Stomach (tissue), 9 donors: Measurements from ENCODE around the gene PRDM13. TPM values are rescaled to one million over a fixed set of nuclear protein-coding genes. Genes with fewer than 3 reads are reported as not detected.

ENCODE experiments used
- DNase-seq, 2 donors: peaks; one replicate each; pipeline versions ENCODE4 v3.0.0 to v3.0.0-alpha.2; 2013 to 2019
- H3K27ac ChIP-seq, 5 donors: fragments of 200-600 bp in 4 of 5; sonication (generic) in 4 of 5; one replicate each; pipeline ENCODE4 v1.5.1; 2013 to 2019; ENCODE audit warnings: mild to moderate bottlenecking in 1 of 5, moderate library complexity in 1 of 5
- H3K27me3 ChIP-seq, 3 donors: fragments of 200-600 bp; sonication (generic); one replicate each; pipeline ENCODE4 v1.5.1; 2017 to 2019; ENCODE audit warnings: mixed run types in 1 of 3
- H3K36me3 ChIP-seq, 4 donors: fragments of 200-600 bp; sonication (generic); 1 replicate in 3 of 4; 2 replicates in 1 of 4; pipeline ENCODE4 v1.5.1; 2016 to 2019
- H3K4me1 ChIP-seq, 4 donors: fragments of 200-600 bp; sonication (generic); one replicate each; pipeline ENCODE4 v1.5.1; 2016 to 2019
- H3K4me3 ChIP-seq, 4 donors: fragments of 200-600 bp; sonication (generic) in 3 of 4; one replicate each; pipeline ENCODE4 v1.5.1; 2016 to 2019; ENCODE audit warnings: mild to moderate bottlenecking in 1 of 4
- H3K9me3 ChIP-seq, 4 donors: fragments of 200-600 bp; sonication (generic); one replicate each; pipeline ENCODE4 v1.5.1; 2016 to 2019
- CTCF ChIP-seq, 7 experiments: fragments of 450-650 bp in 4 of 7; fragments of 200-600 bp in 3 of 7; sonication (generic) in 3 of 7; IDR thresholded peaks; one replicate each; pipeline ENCODE4 v1.5.1; 2016 to 2019; ENCODE audit warnings: antibody characterized with exemption in 7 of 7, control low read depth in 2 of 7, mild to moderate bottlenecking in 1 of 7
- EP300 ChIP-seq: sonication (generic); formaldehyde crosslinking; IDR thresholded peaks from one replicate; pipeline ENCODE4 v1.6.1; 2017; ENCODE audit warnings: antibody characterized with exemption
- POLR2A ChIP-seq, 4 donors: fragments of 450-650 bp; IDR thresholded peaks; one replicate each; pipeline ENCODE4 v1.6.1; 2016; ENCODE audit warnings: antibody characterized with exemption in 4 of 4, control low read depth in 2 of 4, mild to moderate bottlenecking in 1 of 4, moderate library complexity in 1 of 4
- POLR2AphosphoS5 ChIP-seq, 3 donors: sonication (generic); formaldehyde crosslinking; IDR thresholded peaks; one replicate each; pipeline ENCODE4 v1.6.1; 2016; ENCODE audit warnings: antibody characterized with exemption in 3 of 3
- WGBS, 5 donors: extraction: QIAGEN DNeasy Blood & Tissue Kit in 3 of 5; methylation state at CpG; one replicate each; pipeline versions ENCODE4 v1.1.5 to v1.1.7; 2013 to 2018; 5-methylcytosine and 5-hydroxymethylcytosine counted together
- intact Hi-C: fragments of 100-400 bp; cut with DNase I; formaldehyde crosslinking; loops from one replicate; pipeline ENCODE4 v1.15.1; 2023; ENCODE audit warnings: low total_unique reads
- polyA plus RNA-seq, 3 donors: library from polyadenylated mRNA; stranded (reverse); fragments of 200-250 nt; gene quantifications; one replicate each; pipeline ENCODE4 v1.2.3, GENCODE V29; 2013
- total RNA-seq, 5 donors: library from RNA; depleted of rRNA; stranded (reverse); fragments of >200 nt; gene quantifications; one replicate each; pipeline versions ENCODE4 v1.1.0 to v1.2.3, GENCODE V29; 2014 to 2016
- donor health status: healthy with polysubstance abuse.
- donor health status: Bipolar disorder and iron deficiency.
- donor health status: healthy.

PRDM13 gene
- total and polyA plus RNA-seq, 8 donors, result not detected

DNA sequence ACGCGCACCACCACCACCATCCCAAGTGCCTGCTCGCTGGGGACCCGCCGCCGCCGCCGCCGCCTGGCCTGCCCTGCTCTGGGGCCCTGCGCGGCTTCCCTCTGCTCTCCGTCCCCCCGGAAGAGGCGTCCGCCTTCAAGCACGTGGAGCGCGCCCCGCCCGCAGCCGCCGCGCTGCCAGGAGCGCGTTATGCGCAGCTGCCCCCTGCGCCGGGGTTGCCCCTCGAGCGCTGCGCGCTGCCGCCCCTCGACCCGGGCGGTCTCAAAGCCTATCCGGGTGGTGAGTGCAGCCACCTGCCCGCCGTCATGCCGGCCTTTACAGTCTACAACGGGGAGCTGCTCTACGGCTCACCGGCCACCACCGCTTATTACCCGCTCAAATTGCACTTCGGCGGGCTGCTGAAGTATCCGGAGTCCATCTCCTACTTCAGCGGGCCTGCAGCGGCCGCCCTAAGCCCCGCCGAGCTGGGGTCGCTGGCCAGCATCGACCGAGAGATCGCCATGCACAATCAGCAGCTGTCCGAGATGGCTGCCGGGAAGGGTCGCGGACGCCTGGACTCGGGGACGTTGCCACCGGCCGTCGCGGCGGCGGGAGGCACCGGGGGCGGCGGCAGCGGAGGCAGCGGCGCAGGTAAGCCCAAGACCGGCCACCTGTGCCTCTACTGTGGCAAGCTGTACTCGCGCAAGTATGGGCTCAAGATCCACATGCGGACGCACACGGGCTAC is 7.2 kb downstream of the PRDM13 start:
- Histone ChIP-seq H3K27ac (no peak overlapping the region), H3K36me3 (no peaks in the 10 kb centered on the region), H3K9me3 (peaks cover 0 to 11% (median 3%) of the 10 kb centered on the region in 4 donors), H3K4me1 (peaks cover 23 to 30% (median 26%) of the 10 kb centered on the region in 4 donors), H3K27me3 (peaks cover 41 to 100% (median 92%) of the 10 kb centered on the region in 3 donors), H3K4me3 (peak overlapping the region; percentile 45 to 70 (median 52))
- 0 to 2% (median 1%) methylated on average over 26 to 82 of the region's 82 CpGs for WGBS, 5 donors
- peak in 1 of 2 donors; percentile 67 for DNase-seq
- no peak for TF ChIP-seq POLR2AphosphoS5 (IDR thresholded peaks at IDR 0.05)
- TF ChIP-seq EP300, result no peak
- intact Hi-C loops, result no loop called here

- H3K36me3 ChIP-seq, result no peaks in the 10 kb centered on the region
- intact Hi-C loops, result no loop called here
- no peak overlapping the region for H3K27ac ChIP-seq
- peaks cover 23 to 35% (median 28%) of the 10 kb centered on the region in 4 donors for H3K4me1 ChIP-seq
- peaks cover 0 to 14% (median 4%) of the 10 kb centered on the region in 4 donors for H3K9me3 ChIP-seq
- 3 to 7% (median 5%) methylated on average over 31 to 55 of the region's 55 CpGs for WGBS, 5 donors
- peaks cover 40 to 100% (median 92%) of the 10 kb centered on the region in 3 donors for H3K27me3 ChIP-seq
- DNase-seq, result peak in 1 of 2 donors; percentile 61
- TF ChIP-seq CTCF (IDR thresholded peaks at IDR 0.05) (no peak), POLR2AphosphoS5 (IDR thresholded peaks at IDR 0.05) (no peak), EP300 (no peak), POLR2A (IDR thresholded peaks at IDR 0.05) (no peak)
- H3K4me3 ChIP-seq, result peak overlapping the region; percentile 45 to 70 (median 52)
These were observed 8.0 kb downstream of the PRDM13 start for GRCh38 chr6:99614430-99615186.

DNA sequence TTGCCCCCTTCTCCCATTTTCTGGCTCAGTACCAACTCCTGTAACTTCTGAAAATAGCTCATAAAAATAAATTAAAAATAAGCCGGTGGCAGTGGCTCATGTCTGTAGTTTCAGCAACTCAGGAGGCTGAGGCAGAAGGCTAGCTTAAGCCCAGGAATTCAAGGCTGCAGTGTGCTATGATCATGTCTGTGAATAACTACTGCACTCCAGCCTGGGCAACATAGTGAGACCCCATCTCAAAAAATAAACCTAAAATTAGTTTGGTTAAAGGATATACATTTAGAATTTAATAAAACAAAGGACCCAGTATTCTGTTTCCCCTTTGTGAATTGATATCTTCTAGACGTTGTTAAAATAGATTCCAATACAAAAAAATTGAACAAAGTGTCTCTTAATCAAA is 10.5 kb downstream of the PRDM13 start:
- Histone ChIP-seq H3K27ac (no peak overlapping the region), H3K4me1 (peaks cover 23 to 35% (median 28%) of the 10 kb centered on the region in 4 donors), H3K4me3 (no peak overlapping the region), H3K9me3 (peaks cover 0 to 14% (median 4%) of the 10 kb centered on the region in 4 donors), H3K36me3 (no peaks in the 10 kb centered on the region), H3K27me3 (peaks cover 40 to 100% (median 87%) of the 10 kb centered on the region in 3 donors)
- no peak for TF ChIP-seq EP300
- no peak for TF ChIP-seq POLR2A (IDR thresholded peaks at IDR 0.05)
- TF ChIP-seq CTCF (IDR thresholded peaks at IDR 0.05), result no peak
- TF ChIP-seq POLR2AphosphoS5 (IDR thresholded peaks at IDR 0.05), result no peak
- 46 to 66% (median 57%) methylated on average over 2 of the region's 2 CpGs for WGBS, 5 donors
- no peak for DNase-seq
- intact Hi-C loops, result no loop called here

GRCh38 chr6:99618649-99619408 is 12.2 kb downstream of the PRDM13 start:
- peaks cover 0 to 10% (median 4%) of the 10 kb centered on the region in 4 donors for H3K9me3 ChIP-seq
- intact Hi-C loops, result no loop called here
- H3K27me3 ChIP-seq, result peaks cover 25 to 96% (median 72%) of the 10 kb centered on the region in 3 donors
- no peak overlapping the region for H3K4me3 ChIP-seq
- DNase-seq, result no peak
- peaks cover 11 to 23% (median 16%) of the 10 kb centered on the region in 4 donors for H3K4me1 ChIP-seq
- H3K27ac ChIP-seq, result no peak overlapping the region
- 6 to 14% (median 10%) methylated on average over 27 to 65 of the region's 65 CpGs for WGBS, 5 donors
- TF ChIP-seq CTCF (IDR thresholded peaks at IDR 0.05), result no peak
- TF ChIP-seq POLR2A (IDR thresholded peaks at IDR 0.05), result no peak
- H3K36me3 ChIP-seq, result no peaks in the 10 kb centered on the region
